GM12874 (cell line): ENCODE results near the gene LIX1.

ENCODE experiments used
- CTCF ChIP-seq: IDR thresholded peaks from 2 replicates; pipeline ENCODE4 v1.5.1; 2011; ENCODE audit warnings: low read depth, mild to moderate bottlenecking, control low read depth, low read length, moderate library complexity; ENCODE audit not compliant: insufficient read depth

LIX1 gene

GRCh38 chr5:97078958-97079743 is 63.3 kb downstream of the LIX1 start:
- TF ChIP-seq CTCF, result no peak

- no peak for TF ChIP-seq CTCF
Observed at GRCh38 chr5:97077246-97077645, 65.2 kb downstream of the LIX1 start.

- TF ChIP-seq CTCF, result no peak
Observed at GRCh38 chr5:97076098-97076497, 66.3 kb downstream of the LIX1 start.

- no peak for TF ChIP-seq CTCF
Observed at GRCh38 chr5:97075649-97076048, 66.8 kb downstream of the LIX1 start.

GRCh38 chr5:97074859-97075489 is 67.4 kb downstream of the LIX1 start:
- TF ChIP-seq CTCF, result no peak

- TF ChIP-seq CTCF, result no peak
Observed at GRCh38 chr5:97073420-97073819, 69.0 kb downstream of the LIX1 start.

- no peak for TF ChIP-seq CTCF
Observed at GRCh38 chr5:97072696-97073095, 69.7 kb downstream of the LIX1 start.
